Mesendoderm (in vitro differentiated cells): ENCODE results near the gene DPCD.

Experiments
- DNase-seq: peaks from one replicate; pipeline ENCODE4 v3.0.0; 2013
- H2AK5ac ChIP-seq: 2 replicates; pipeline ENCODE4 v1.6.1; 2013; ENCODE audit warnings: low read length, inconsistent platforms
- H2BK120ac ChIP-seq: 2 replicates; pipeline ENCODE4 v1.6.1; 2013; ENCODE audit warnings: low read depth, mild to moderate bottlenecking, low read length, moderate library complexity, mixed read lengths
- H2BK15ac ChIP-seq: replicated peaks from 2 replicates; pipeline ENCODE4 v1.6.1; 2013; ENCODE audit warnings: low read depth, mild to moderate bottlenecking, moderate library complexity
- H2BK5ac ChIP-seq: 2 replicates; pipeline ENCODE4 v1.6.1; 2013; ENCODE audit warnings: low read length, inconsistent platforms
- H3K18ac ChIP-seq: 2 replicates; pipeline ENCODE4 v1.6.1; 2013; ENCODE audit warnings: mild to moderate bottlenecking, low read length, mixed read lengths
- H3K23ac ChIP-seq: one replicate; pipeline ENCODE4 v1.6.1; 2013; ENCODE audit warnings: low read length
- H3K27ac ChIP-seq: 2 replicates; pipeline ENCODE4 v1.5.1; 2013; ENCODE audit warnings: low read depth, mild to moderate bottlenecking, inconsistent platforms, low read length, moderate library complexity
- H3K27me3 ChIP-seq: 2 replicates; pipeline ENCODE4 v1.6.1; 2013; ENCODE audit warnings: low read length, control low read depth, mild to moderate bottlenecking, inconsistent platforms; ENCODE audit not compliant: insufficient read depth, poor library complexity
- H3K36me3 ChIP-seq: 2 replicates; pipeline ENCODE4 v1.6.1; 2013; ENCODE audit warnings: low read length, inconsistent platforms; ENCODE audit not compliant: control insufficient read depth, insufficient read depth
- H3K4ac ChIP-seq: one replicate; pipeline ENCODE4 v1.6.1; 2013; ENCODE audit warnings: low read depth, mild to moderate bottlenecking, low read length, moderate library complexity
- H3K4me1 ChIP-seq: 2 replicates; pipeline ENCODE4 v1.6.1; 2013; ENCODE audit warnings: low read depth, low read length, inconsistent platforms; ENCODE audit not compliant: control insufficient read depth
- H3K4me2 ChIP-seq: 2 replicates; pipeline ENCODE4 v1.6.1; 2013; ENCODE audit warnings: low read length
- H3K4me3 ChIP-seq: 2 replicates; pipeline ENCODE4 v1.5.1; 2013; ENCODE audit warnings: mild to moderate bottlenecking, low read length
- H3K56ac ChIP-seq: one replicate; pipeline ENCODE4 v1.6.1; 2013; ENCODE audit warnings: low read length
- H3K79me1 ChIP-seq: 2 replicates; pipeline ENCODE4 v1.6.1; 2013; ENCODE audit warnings: low read length, inconsistent platforms
- H3K79me2 ChIP-seq: 2 replicates; pipeline ENCODE4 v1.6.1; 2013; ENCODE audit warnings: mild to moderate bottlenecking, low read length; ENCODE audit not compliant: control insufficient read depth, insufficient read depth
- H3K9ac ChIP-seq: 2 replicates; pipeline ENCODE4 v1.6.1; 2013; ENCODE audit warnings: low read length, inconsistent platforms
- H4K5ac ChIP-seq: one replicate; pipeline ENCODE4 v1.6.1; 2013; ENCODE audit warnings: low read length
- H4K8ac ChIP-seq: one replicate; pipeline ENCODE4 v1.6.1; 2013; ENCODE audit warnings: low read depth, mild to moderate bottlenecking, control low read depth, low read length, moderate library complexity
- WGBS: extraction: QIAGEN DNeasy Blood & Tissue Kit; methylation state at CpG from one replicate; pipeline ENCODE4 v1.1.7; 2013; ENCODE audit warnings: low lambda C conversion rate, missing lambda C conversion rate; ENCODE audit not compliant: insufficient coverage; ENCODE audit errors: extremely low coverage; 5-methylcytosine and 5-hydroxymethylcytosine counted together

The DPCD gene

DNA sequence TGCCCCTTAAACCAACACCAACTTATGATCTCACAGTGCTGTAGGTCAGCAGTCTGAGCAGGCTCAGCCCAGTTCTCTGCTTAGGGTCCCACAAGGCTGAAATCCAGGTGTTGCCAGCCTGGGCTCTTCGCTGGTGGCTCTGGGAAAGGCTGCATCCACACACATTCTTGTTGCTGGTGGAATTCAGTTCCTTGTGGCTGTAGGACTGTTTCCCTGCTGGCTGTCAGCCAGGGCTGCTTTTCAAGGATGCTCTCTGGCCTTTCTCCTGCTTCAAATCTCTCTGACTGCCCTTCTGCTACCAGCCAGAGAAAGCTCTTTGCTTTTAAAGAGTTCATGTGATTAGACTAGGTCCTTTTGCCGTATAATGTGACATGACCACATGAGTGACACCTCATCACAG is 15.3 kb upstream of the DPCD start:
- H2BK5ac ChIP-seq, result no peak overlapping the region
- H3K18ac ChIP-seq, result no peak overlapping the region
- H3K36me3 ChIP-seq, result no peaks in the 10 kb centered on the region
- H2BK120ac ChIP-seq, result no peak overlapping the region
- no peak overlapping the region for H3K27ac ChIP-seq
- no CpG with 5 or more reads among the region's 2 CpGs for WGBS
- H3K4me2 ChIP-seq, result no peak overlapping the region
- H3K27me3 ChIP-seq, result no peaks in the 10 kb centered on the region
- H3K56ac ChIP-seq, result no peak overlapping the region
- H3K79me1 ChIP-seq, result no peaks in the 10 kb centered on the region
- no peak overlapping the region for H3K23ac ChIP-seq
- H3K79me2 ChIP-seq, result no peaks in the 10 kb centered on the region
- H2BK15ac ChIP-seq, result no peak overlapping the region
- no peak overlapping the region for H4K8ac ChIP-seq
- H4K5ac ChIP-seq, result no peak overlapping the region
- no peak overlapping the region for H3K9ac ChIP-seq
- DNase-seq, result no peak
- H3K4me3 ChIP-seq, result no peak overlapping the region
- H2AK5ac ChIP-seq, result no peak overlapping the region
- no peak overlapping the region for H3K4ac ChIP-seq
- no peaks in the 10 kb centered on the region for H3K4me1 ChIP-seq

DNA sequence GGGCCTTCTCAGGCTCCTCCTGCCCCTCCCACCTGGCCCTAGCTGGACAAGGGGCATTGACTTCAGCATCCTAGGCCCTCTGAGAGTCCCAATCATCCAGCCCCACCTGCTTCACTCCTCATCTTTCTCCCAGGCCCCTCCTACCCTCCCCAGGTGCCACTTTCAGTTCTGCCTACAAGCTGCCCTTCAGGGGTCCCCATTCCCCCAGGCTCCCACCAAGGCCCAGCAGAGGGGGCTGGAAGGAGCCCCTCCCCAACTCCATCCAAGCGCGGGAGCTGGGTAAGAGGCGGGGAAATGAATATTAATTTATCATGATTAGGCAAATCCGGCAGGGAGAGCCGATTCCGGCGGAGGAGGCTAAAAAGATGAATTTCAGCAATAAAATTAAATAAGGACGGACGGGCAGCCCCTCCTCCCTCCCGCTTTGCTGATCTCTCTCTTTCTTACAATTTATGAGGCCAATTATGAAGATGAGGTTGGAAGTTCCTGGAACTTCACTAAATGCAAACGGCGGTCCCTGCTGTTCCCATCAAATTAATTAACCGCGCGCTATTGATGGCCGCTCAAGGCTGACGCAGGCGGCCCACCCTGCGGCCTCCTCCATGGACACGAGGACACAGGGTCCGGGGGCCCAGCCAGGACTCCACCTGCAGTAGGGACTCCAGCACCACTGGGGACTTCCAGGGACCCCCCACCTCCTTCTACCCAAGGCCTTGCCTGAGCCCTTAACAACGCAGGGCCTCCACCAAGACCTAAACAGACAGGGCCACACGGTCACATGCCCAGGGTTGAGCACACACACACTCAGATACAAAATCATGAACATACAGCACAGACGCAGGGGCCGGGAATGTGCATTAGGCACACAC is 14.0 kb upstream of the DPCD start:
- Histone ChIP-seq H3K4me2 (no peak overlapping the region), H4K8ac (no peak overlapping the region), H3K79me2 (no peaks in the 10 kb centered on the region), H3K18ac (no peak overlapping the region), H3K56ac (no peak overlapping the region), H4K5ac (no peak overlapping the region), H3K36me3 (no peaks in the 10 kb centered on the region), H3K27me3 (no peaks in the 10 kb centered on the region), H3K4me1 (no peaks in the 10 kb centered on the region), H2BK5ac (no peak overlapping the region), H3K79me1 (no peaks in the 10 kb centered on the region), H3K9ac (no peak overlapping the region), H2AK5ac (no peak overlapping the region), H3K4ac (no peak overlapping the region), H3K4me3 (no peak overlapping the region), H3K23ac (no peak overlapping the region), H3K27ac (no peak overlapping the region), H2BK15ac (no peak overlapping the region), H2BK120ac (no peak overlapping the region)
- no peak for DNase-seq
- no CpG with 5 or more reads among the region's 25 CpGs for WGBS

- H3K27ac ChIP-seq, result no peak overlapping the region
- no peak overlapping the region for H2BK5ac ChIP-seq
- H2BK120ac ChIP-seq, result no peak overlapping the region
- H3K27me3 ChIP-seq, result no peaks in the 10 kb centered on the region
- H3K79me2 ChIP-seq, result no peaks in the 10 kb centered on the region
- H3K79me1 ChIP-seq, result no peaks in the 10 kb centered on the region
- H4K5ac ChIP-seq, result no peak overlapping the region
- no CpG with 5 or more reads among the region's 3 CpGs for WGBS
- H3K23ac ChIP-seq, result no peak overlapping the region
- DNase-seq, result no peak
- H3K56ac ChIP-seq, result no peak overlapping the region
- no peaks in the 10 kb centered on the region for H3K36me3 ChIP-seq
- no peak overlapping the region for H3K4ac ChIP-seq
- no peaks in the 10 kb centered on the region for H3K4me1 ChIP-seq
- H2BK15ac ChIP-seq, result no peak overlapping the region
- H4K8ac ChIP-seq, result no peak overlapping the region
- no peak overlapping the region for H3K18ac ChIP-seq
- no peak overlapping the region for H3K4me3 ChIP-seq
- no peak overlapping the region for H3K9ac ChIP-seq
- H3K4me2 ChIP-seq, result no peak overlapping the region
- H2AK5ac ChIP-seq, result no peak overlapping the region
These were observed 13.0 kb upstream of the DPCD start for GRCh38 chr10:101575091-101575490.

- H2BK120ac ChIP-seq, result no peak overlapping the region
- no peak overlapping the region for H3K18ac ChIP-seq
- H3K4me3 ChIP-seq, result no peak overlapping the region
- H2BK5ac ChIP-seq, result no peak overlapping the region
- H3K4me1 ChIP-seq, result no peaks in the 10 kb centered on the region
- H3K56ac ChIP-seq, result no peak overlapping the region
- H3K36me3 ChIP-seq, result no peaks in the 10 kb centered on the region
- no CpG with 5 or more reads among the region's 7 CpGs for WGBS
- no peak overlapping the region for H4K8ac ChIP-seq
- H3K27me3 ChIP-seq, result no peaks in the 10 kb centered on the region
- H3K4ac ChIP-seq, result no peak overlapping the region
- peak; percentile 47 for DNase-seq
- H3K23ac ChIP-seq, result no peak overlapping the region
- H4K5ac ChIP-seq, result no peak overlapping the region
- no peak overlapping the region for H2AK5ac ChIP-seq
- no peaks in the 10 kb centered on the region for H3K79me2 ChIP-seq
- no peak overlapping the region for H3K4me2 ChIP-seq
- no peak overlapping the region for H2BK15ac ChIP-seq
- no peak overlapping the region for H3K27ac ChIP-seq
- no peaks in the 10 kb centered on the region for H3K79me1 ChIP-seq
- no peak overlapping the region for H3K9ac ChIP-seq
These were observed 12.4 kb upstream of the DPCD start for GRCh38 chr10:101575580-101576210.

DNA sequence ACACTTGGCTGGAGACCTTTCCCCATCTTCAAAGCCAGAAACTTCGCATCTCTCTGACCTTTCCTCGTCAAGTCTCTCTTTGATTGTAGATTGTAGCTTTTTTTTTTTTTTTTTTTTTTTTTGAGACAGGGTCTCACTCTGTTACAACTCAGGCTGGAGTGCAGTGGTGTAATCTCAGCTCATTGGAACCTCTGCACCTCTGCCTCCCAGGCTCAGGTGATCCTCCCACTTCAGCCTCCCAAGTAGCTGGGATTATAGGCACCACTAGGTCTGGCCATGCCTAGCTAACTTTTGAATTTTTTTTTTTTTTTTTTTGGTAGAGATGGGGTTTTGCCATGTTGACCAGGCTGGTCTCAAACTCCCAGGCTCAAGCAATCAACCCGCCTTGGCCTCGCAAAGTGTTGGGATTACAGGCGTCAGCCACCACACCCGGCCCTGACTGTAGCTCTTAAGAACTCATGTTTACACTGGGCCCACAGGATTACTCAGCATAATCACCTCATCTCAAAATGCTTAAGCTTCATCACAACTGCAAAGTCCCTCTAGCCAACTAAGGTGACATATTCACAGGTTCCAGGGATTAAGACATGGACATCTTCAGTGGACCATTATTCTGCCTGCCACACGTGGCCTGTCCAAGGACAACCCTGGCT is 11.8 kb upstream of the DPCD start:
- no peak overlapping the region for H3K27ac ChIP-seq
- no peak overlapping the region for H2BK120ac ChIP-seq
- DNase-seq, result no peak
- H2AK5ac ChIP-seq, result no peak overlapping the region
- no peak overlapping the region for H2BK15ac ChIP-seq
- H4K5ac ChIP-seq, result no peak overlapping the region
- no peaks in the 10 kb centered on the region for H3K27me3 ChIP-seq
- H3K79me1 ChIP-seq, result no peaks in the 10 kb centered on the region
- no peak overlapping the region for H3K4me3 ChIP-seq
- no peaks in the 10 kb centered on the region for H3K79me2 ChIP-seq
- no peak overlapping the region for H3K18ac ChIP-seq
- no peaks in the 10 kb centered on the region for H3K36me3 ChIP-seq
- no peaks in the 10 kb centered on the region for H3K4me1 ChIP-seq
- H3K4ac ChIP-seq, result no peak overlapping the region
- H3K56ac ChIP-seq, result no peak overlapping the region
- H2BK5ac ChIP-seq, result no peak overlapping the region
- H3K23ac ChIP-seq, result no peak overlapping the region
- WGBS, result no CpG with 5 or more reads among the region's 7 CpGs
- no peak overlapping the region for H3K9ac ChIP-seq
- no peak overlapping the region for H4K8ac ChIP-seq
- H3K4me2 ChIP-seq, result no peak overlapping the region
